ENCODE data around the gene CFB. TPM values are rescaled to one million over a fixed set of nuclear protein-coding genes. Genes with fewer than 3 reads are reported as not detected.

Gene CFB
- total and polyA plus RNA-seq, 9 of the 15 experiments (the other 6 are each of a cell fraction or from before 2014, with no cell fraction given) = 0.08 to 0.91 (median 0.22) TPM; not detected in 4

DNA sequence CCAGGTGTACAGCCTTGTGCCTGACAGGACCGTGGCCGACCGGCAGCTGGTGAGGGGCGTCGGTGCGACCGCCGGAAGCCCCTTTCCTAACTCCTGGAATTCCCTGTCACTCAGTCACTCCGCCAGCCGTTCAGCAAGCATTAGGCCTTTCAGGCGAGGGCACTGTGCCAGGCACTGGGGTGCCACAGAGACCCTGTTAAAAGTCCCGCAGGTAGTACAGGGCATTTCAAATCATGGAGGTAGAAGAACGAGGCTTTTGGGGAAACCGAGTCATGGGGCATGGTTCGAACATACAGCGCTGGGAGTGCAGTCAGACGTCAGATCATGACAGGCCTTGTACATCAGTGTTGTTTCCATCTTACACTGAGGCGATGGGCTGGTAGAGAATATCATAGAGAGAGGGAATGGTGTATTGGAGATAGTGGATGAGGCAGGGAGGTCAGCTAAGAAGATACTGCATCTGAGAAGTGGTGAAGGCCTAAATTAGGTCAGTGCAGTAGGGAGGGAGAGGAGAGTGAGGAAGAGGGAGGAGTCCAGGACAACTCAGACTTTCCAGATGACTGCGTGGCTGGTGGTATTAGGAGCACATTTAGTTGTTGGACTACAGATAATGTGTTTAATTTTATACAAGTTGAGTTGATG, 26.9 kb downstream of the CFB start (continued):
- TF ChIP-seq, protein P1, sequence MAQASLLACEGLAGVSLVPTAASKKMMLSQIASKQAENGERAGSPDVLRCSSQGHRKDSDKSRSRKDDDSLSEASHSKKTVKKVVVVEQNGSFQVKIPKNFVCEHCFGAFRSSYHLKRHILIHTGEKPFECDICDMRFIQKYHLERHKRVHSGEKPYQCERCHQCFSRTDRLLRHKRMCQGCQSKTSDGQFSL (CRISPR knock-in tag; IDR thresholded peaks at IDR 0.05) = no peak
- TF ChIP-seq, protein P1 (tag; IDR thresholded peaks at IDR 0.05) = no peak
- peak; percentile 54 for TF ChIP-seq POLR2A (conservative IDR thresholded peaks at IDR 0.05)
- no peak for TF ChIP-seq NFE2 (IDR thresholded peaks at IDR 0.05; ENCODE audit: low read depth)
- peak; percentile 36 for TF ChIP-seq ZBTB1 (CRISPR knock-in tag; IDR thresholded peaks at IDR 0.05; ENCODE audit: borderline replicate concordance, low read depth)
- TF ChIP-seq TEAD4 (IDR thresholded peaks at IDR 0.05; ENCODE audit: low read length) = no peak; the same call in 1 of the 2 replicates
- TF ChIP-seq TEAD4 (CRISPR knock-in tag; IDR thresholded peaks at IDR 0.05; ENCODE audit: borderline replicate concordance) = no peak
- no peak for TF ChIP-seq WHSC1 (IDR thresholded peaks at IDR 0.05; ENCODE audit: low read length)
- no peak for TF ChIP-seq HEY1 (CRISPR knock-in tag; IDR thresholded peaks at IDR 0.05; ENCODE audit: borderline replicate concordance)
- TF ChIP-seq ELF2 (CRISPR knock-in tag; IDR thresholded peaks at IDR 0.05) = no peak
- no peak for TF ChIP-seq SREBF1 (IDR thresholded peaks at IDR 0.05; ENCODE audit: borderline replicate concordance, low read depth, low read length)
- no peak for TF ChIP-seq ESRRA (IDR thresholded peaks at IDR 0.05; ENCODE audit: borderline replicate concordance, low read depth)
- TF ChIP-seq ZNF384 (IDR thresholded peaks at IDR 0.05; ENCODE audit: low read depth, low read length) = no peak
- peak; percentile 89 for TF ChIP-seq BRD4 (IDR thresholded peaks at IDR 0.05)
- TF ChIP-seq ZFP1 (CRISPR knock-in tag; IDR thresholded peaks at IDR 0.05) = no peak
- TF ChIP-seq ZNF124 (CRISPR knock-in tag; IDR thresholded peaks at IDR 0.05) = no peak
- TF ChIP-seq, protein P2, sequence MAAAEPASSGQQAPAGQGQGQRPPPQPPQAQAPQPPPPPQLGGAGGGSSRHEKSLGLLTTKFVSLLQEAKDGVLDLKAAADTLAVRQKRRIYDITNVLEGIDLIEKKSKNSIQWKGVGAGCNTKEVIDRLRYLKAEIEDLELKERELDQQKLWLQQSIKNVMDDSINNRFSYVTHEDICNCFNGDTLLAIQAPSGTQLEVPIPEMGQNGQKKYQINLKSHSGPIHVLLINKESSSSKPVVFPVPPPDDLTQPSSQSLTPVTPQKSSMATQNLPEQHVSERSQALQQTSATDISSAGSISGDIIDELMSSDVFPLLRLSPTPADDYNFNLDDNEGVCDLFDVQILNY (CRISPR knock-in tag; IDR thresholded peaks at IDR 0.05) = no peak; the same call in none of the 2 replicates
- TF ChIP-seq NEUROD1 (IDR thresholded peaks at IDR 0.05; ENCODE audit: borderline replicate concordance, low read depth, low read length, partially characterized antibody) = no peak
- no peak; the same call in 1 of the 2 replicates for TF ChIP-seq DNMT1 (IDR thresholded peaks at IDR 0.05)
- no peak for TF ChIP-seq NR4A1 (CRISPR knock-in tag; IDR thresholded peaks at IDR 0.05)
- TF ChIP-seq NR4A1 (tag; IDR thresholded peaks at IDR 0.05) = peak; percentile 76; the same call in 1 of the 2 replicates
- TF ChIP-seq NCOA2 (IDR thresholded peaks at IDR 0.05; ENCODE audit: partially characterized antibody in 2 of 2) = no peak
- TF ChIP-seq ZNF121 (CRISPR knock-in tag; conservative IDR thresholded peaks at IDR 0.05) = no peak
- TF ChIP-seq, protein P3, sequence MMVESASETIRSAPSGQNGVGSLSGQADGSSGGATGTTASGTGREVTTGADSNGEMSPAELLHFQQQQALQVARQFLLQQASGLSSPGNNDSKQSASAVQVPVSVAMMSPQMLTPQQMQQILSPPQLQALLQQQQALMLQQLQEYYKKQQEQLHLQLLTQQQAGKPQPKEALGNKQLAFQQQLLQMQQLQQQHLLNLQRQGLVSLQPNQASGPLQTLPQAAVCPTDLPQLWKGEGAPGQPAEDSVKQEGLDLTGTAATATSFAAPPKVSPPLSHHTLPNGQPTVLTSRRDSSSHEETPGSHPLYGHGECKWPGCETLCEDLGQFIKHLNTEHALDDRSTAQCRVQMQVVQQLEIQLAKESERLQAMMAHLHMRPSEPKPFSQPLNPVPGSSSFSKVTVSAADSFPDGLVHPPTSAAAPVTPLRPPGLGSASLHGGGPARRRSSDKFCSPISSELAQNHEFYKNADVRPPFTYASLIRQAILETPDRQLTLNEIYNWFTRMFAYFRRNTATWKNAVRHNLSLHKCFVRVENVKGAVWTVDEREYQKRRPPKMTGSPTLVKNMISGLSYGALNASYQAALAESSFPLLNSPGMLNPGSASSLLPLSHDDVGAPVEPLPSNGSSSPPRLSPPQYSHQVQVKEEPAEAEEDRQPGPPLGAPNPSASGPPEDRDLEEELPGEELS (CRISPR knock-in tag; IDR thresholded peaks at IDR 0.05; ENCODE audit: borderline replicate concordance) = peak; percentile 79; the same call in 1 of the 2 replicates
- peak; percentile 81; the same call in 1 of the 2 replicates for TF ChIP-seq ZKSCAN8 (CRISPR knock-in tag; IDR thresholded peaks at IDR 0.05)
- no peak for TF ChIP-seq SMARCC2 (IDR thresholded peaks at IDR 0.05; ENCODE audit: low read depth)
- TF ChIP-seq HNRNPL (IDR thresholded peaks at IDR 0.05; ENCODE audit: low read depth, low read length) = no peak; the same call in 1 of the 2 replicates
- TF ChIP-seq MCM2 (IDR thresholded peaks at IDR 0.05; ENCODE audit: low read depth) = no peak
- TF ChIP-seq CC2D1A (IDR thresholded peaks at IDR 0.05) = peak; percentile 59; the same call in 1 of the 2 replicates
